GM19467 (cell line): ENCODE results near the gene GDPD1.
"Not testable (repeated sequence)": the region's sequence is repeated elsewhere in the genome, so short reads cannot be mapped to it uniquely, and the experiment has no call there.

Source experiments
- ATAC-seq: cut with Tn5 transposase; IDR thresholded peaks from one replicate; pipeline ENCODE4 v1.9.1; 2021; ENCODE audit warnings: mild to moderate bottlenecking, moderate library complexity; ENCODE audit not compliant: unreplicated experiment

GDPD1 gene

DNA sequence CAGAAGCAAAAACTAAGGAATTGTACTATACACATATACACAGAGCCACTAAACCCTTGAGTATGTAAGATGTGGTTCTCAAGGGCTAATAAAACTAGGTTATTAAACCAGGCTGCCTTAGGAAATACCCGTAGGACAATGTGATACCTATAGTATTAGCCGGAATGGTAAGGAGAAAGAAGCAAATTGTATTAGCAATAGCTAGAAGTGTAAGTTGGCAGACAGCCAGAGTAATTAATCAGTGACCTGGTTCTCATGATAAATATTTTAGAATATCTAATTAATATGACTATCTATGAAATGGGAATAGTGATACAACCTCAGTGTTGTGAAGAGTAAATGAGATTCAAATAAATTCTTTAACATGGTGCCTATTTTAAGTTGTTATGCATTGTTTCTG lies 18.6 kb downstream of the GDPD1 start:
- no peak for ATAC-seq

DNA sequence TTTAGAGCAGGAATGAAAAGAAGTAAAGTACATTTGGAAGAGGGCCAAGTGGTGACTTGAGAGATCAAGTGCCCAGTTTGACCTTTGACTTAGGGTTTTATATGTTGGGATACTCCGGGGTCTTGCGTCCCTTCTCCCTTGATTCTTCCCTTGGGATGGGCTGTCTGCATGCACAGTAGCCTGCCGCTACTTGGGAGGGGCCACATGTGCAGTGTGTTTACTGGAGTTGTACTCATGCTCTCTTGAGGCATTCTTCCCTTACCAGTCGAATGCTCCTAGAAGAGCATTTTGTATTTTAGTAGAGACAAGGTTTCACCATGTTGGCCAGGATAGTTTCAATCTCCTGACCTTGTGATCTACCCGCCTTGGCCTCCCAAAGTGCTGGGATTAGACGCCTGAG lies 23.8 kb downstream of the GDPD1 start:
- ATAC-seq, result no peak

DNA sequence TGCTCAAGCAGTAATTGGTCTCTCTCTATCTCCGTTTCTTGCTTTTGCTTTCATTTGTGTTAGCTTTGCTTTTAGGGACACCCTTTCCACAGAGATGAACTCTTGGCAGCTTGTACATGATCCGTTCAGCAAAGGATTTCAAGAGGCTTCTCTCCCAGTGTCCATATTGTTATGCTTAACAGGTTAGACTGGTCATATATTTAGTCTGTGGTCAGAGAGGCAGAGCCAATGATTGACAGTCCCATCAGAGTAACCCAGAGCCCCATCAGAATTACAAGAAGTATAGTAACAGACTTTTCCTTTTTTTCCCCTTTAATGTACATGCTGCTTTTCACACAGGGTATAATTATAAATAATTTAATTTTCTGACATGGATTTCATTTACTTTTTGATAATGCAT lies 34.4 kb downstream of the GDPD1 start:
- no peak for ATAC-seq

DNA sequence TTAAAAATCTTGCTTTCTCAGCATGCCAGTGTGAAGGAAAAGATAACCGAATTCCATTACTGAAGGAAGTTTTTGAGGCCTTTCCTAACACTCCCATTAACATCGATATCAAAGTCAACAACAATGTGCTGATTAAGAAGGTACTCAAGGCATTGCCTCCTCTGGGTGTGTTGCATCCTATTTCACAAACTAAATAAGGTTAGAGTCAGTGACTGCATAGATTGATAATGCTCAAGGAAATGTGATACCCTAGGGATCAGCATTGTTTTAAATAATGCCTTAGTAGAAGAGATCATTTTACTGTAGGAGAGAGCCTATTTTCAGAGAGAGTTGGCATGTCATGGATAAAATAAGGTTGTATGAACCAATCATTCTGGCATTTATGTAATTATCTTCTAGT lies 36.8 kb downstream of the GDPD1 start:
- ATAC-seq, result no peak

DNA sequence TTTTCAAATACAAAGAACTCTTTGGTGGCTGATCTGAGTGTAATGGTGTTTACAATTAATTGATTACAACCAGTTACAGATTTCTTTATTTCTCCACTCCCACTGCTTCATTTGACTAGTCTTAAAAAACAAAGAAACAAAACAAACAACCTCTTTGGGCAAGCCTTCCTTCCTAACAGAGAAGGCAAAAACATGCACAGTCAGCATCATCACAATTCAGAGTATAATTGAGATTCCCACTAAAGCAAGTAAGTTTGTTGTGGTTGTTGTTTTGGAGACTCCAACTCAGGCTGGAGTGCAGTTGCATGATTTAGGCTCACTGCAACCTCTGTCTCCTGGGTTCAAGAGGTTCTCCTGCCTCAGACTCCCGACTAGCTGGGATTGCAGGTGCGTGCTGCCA lies 40.4 kb downstream of the GDPD1 start:
- ATAC-seq, result no peak

DNA sequence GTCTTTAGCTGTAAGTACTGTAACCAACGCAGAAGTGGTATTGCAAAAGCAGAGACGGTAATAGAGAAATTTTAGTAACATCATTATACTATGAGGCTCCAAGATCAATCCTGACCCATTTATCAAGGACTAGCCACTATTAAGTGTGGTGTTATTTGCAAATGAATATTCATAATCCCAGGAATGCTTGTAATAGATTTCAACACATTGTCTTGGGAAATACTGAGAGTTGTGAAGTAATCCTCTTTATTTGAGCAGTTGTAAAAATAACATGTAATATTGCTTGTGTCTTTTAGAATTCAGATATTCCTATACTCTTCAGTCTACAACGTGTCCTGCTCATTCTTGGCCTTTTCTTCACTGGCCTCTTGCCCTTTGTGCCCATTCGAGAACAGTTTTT lies 46.4 kb downstream of the GDPD1 start:
- no peak for ATAC-seq

DNA sequence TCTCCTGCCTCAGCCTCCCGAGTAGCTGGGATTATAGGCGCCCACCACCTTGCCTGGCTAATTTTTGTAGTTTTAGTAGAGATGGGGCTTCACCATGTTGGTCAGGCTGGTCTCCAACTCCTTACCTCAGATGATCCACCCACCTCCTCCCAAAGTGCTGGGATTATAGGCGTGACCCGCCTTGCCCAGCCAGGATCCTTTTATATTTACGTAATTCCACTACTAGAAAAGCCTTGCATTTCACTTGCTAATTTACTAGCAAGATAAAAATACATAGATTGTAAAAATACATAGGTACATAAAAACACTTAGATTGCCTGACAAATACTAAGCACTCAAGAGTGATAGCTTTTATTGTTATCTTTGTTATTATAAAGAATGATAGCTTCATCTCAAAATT lies 47.5 kb downstream of the GDPD1 start:
- ATAC-seq, result no peak

DNA sequence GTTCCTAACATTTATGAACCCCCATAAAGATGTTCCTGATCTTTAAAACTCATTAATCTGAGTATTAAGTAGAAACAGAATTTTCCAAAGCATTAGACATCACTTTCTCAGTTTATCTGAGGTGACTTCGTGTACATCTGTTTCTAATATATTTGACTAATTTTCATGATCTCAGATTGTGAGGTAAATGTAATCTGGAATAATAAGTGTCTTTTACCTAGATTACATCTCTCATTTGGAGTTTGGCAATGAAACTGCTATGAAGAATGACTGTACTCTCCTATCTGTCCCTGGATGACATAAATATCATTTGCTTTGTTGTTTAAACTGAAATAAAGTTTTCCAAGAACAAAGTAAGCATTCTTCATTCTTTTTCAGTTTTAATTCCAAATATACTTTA lies 55.3 kb downstream of the GDPD1 start:
- ATAC-seq, result no peak

DNA sequence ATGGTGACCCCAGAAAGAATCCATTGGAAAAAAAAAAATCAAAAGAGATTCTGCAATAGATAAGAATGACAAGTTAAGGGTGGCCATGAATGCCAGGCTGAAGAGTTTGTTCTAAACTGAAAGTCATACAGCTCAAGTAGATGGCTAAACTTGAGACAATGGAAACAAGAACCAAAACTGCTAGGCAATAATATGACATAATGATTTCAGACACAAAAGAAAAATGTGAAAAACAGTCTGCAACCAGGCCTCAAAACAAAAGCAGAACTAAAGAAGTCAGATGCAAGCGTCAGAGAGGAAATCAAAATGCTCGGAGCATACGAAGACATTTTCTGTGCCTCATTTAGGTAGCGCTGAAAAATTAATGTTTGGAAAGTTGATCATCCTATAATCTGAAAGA lies 56.7 kb downstream of the GDPD1 start:
- no peak for ATAC-seq

DNA sequence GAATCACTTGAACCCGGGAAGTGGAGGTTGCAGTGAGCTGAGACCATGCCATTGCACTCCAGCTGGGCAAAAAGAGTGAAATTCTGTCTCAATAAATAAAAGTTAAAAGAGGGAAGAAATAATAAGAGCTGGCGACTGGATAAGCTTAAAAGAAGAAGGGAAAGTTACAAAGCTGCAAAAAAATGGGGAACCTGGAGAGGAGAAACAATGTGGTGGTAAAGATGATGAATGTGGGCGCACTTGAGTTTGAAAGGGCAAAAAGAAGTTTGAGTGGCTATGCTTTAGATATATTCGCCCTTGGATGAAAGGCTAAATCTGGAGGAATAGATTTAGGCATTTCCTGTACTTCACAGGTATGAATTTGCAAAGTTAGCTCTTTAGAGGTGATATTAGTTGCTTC lies 58.1 kb downstream of the GDPD1 start:
- no peak for ATAC-seq

DNA sequence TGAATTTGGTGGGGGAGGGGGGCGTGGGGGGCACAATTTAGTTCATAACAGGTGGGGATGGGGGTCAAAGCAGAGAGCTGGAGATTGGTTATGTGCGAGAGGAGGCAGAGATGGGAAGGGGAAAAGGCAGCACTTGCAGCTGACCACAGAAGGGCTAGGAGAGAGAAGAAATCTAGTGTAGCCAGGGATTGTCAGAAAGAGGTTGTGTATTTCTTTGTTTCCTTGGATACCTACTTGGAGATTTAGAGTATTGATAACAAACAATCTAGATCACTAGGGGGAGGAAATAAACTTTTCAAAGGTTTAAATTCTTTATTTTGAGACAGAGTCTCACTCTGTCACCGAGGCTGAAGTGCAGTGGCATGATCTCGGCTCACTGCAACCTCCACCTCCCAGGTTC lies 64.0 kb downstream of the GDPD1 start:
- ATAC-seq, result no peak

DNA sequence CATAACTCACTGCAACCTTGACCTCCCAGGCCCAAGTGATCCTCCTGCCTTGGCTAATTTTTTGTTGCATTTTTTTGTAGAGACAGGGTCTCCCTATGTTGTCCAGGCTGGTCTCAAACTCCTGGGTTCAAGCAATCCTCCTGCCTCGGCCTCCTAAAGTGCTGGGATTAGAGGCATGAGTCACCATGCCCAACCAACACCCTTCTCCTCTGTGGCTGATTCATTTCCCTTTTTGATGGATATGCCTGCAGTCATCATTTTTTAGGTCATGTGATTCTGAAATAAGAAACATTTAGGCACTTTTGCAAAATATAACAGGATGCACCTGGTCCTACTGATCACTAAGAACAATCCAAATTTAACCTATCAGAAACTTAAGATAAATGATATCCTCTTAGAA lies 67.1 kb downstream of the GDPD1 start:
- no peak for ATAC-seq

DNA sequence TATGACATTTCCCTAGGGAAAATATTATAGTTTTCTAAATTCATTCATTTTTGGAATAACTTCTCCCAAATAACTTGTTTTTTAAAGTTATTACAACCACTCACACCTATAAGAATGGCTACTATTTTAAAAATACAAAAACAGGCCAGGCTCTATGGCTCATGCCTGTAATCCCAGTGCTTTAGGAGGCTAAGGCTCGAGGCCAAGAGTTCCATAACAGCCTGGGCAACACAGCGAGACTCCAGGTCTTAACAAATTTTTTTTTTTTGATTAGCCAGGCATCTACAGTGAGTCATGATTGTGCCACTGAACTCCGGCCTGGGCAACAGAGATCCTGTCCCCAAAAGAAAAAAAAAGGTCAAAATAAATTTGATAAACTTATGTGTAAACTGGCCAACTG lies 67.6 kb downstream of the GDPD1 start:
- ATAC-seq, result no peak

DNA sequence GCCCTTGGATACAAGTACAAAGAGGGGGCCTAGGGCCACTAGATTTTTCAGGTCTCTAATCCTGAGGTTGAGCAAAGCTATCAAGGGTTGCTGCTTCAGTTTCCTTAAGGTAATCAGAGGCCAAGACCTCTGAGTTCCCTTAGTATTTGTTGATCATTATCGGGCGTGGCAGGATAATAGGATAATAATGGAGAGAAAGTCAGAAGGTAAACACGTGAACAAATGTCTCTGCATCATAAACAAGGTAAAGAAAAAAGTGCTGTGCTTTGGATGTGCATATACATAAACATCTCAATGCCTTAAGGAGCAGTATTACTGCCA lies 69.6 kb downstream of the GDPD1 start:
- no peak for ATAC-seq

DNA sequence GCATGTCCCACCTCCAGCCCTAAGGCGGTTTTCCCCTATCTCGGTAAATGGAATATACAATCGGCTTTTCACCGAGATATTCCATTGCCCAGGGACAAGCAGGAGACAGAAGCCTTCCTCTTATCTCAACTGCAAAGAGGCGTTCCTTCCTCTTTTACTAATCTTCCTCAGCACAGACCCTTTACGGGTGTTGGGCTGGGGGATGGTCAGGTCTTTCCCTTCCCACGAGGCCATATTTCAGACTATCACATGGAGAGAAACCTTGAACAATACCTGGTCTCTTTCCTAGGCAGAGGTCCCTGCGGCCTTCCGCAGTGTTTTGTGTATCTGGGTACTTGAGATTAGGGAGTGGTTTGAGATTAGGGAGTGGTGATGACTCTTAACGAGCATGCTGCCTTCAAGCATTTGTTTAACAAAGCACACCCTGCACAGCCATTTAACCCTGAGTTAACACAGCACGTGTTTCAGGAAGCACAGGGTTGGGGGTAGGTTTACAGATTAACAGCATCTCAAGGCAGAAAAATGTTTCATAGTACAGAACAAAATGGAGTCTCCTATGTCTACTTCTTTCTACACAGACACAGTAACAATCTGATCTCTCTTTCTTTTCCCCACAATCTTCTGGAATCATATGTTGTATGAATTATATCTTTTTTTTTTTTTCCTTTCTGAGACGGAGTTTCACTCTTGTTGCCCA lies 70.1 kb downstream of the GDPD1 start:
- ATAC-seq, result not testable (repeated sequence)

DNA sequence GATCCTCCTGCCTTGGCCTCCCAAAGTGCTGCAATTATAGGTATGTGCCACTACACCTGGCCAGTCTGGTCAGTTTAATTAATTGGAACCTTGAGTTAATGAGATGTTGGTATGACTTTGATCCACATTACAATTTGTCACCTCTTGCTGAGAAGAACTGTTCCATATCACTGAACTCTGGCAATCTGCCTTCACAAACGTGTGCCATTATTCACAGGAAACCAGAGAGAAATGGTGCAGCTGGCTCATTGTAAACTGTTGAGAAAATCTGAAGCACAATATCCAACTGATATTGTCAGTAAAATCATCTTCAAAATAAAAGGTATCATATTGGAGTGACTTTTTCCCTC lies 71.8 kb downstream of the GDPD1 start:
- no peak for ATAC-seq

DNA sequence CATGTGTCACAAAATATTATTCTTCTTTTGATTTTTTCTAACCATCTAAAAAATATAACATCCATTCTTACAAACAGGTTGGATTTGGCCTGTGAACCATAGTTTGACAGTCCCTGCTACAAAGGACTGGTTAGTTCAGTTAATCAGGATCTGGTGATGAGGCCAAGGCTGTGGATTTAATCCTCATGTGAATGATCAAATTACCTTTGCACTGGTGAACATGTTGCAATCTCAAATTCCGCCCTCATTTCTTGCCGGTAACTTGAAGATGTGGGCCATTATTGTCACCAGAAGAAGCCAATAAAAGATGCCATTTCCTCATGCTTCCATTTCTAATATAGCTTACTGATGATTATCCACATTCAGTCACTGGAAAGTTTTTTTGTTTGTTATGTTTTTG lies 75.9 kb downstream of the GDPD1 start:
- no peak for ATAC-seq

DNA sequence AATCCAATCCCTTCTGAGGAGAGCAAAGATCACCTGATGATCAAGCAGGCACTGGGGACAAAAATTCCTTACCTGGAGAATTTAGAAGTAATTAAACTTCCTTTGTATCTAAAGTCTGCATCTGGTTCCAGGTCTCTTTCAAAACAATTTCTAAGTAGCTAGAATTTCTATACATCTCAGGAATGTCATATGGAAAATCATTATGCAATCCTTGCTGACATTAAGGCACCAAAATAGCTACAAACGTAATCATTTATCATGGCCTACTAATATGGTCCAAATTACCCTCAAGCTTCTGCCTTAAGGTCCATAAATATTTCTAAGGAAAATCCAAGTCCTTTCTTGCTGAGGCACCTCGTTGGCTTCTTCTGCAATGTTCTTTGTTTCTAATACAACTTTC lies 78.2 kb downstream of the GDPD1 start:
- ATAC-seq, result no peak

DNA sequence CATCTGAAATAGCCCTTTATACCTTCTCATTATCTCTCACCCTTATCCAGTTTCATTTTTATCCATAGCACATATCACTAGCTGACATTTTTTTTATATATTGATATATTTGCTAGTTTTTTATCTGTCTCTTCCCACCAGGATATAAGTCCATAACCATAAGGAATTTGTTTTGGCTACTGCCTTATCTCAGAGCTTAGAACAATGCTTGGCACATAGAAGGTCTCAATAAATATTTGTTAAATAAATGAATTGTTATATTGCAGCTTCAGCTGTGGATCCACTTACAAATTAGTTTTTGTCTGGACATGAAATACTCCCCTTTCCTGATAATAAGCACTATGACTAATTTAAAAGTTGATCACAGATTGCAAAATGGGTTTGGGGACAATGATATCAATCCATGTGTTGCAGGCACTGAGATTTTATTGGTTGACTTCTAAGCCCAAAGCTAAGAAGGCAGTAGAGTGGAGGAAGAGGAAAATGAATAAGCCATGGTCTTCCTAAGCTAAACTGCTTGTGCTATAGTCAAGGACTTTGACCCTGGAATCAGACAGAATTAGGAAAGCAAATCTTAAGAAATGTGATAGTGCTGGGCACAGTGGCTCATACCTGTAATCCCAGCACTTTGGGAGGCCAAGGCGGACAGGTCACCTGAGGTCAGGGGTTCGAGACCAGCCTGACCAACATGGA lies 79.2 kb downstream of the GDPD1 start:
- no peak for ATAC-seq

DNA sequence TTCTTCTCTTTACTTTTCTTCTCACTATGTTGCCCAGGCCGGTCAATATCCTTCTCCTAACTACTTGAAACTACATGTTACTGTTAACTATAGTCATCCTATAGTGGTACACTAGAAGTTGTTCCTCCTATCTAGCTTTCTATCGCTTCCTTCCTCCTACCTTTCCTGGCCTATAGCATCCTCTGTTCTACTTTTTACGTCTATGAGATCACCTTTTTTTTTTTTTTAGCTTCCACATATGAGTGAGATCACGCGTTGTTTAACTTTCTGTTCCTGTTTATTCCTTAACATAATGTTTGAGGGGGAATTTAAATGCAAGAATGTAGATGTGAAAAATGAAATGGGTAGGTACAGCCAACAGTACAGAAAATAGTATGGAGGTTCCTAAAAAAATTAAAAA lies 80.6 kb downstream of the GDPD1 start:
- ATAC-seq, result no peak

DNA sequence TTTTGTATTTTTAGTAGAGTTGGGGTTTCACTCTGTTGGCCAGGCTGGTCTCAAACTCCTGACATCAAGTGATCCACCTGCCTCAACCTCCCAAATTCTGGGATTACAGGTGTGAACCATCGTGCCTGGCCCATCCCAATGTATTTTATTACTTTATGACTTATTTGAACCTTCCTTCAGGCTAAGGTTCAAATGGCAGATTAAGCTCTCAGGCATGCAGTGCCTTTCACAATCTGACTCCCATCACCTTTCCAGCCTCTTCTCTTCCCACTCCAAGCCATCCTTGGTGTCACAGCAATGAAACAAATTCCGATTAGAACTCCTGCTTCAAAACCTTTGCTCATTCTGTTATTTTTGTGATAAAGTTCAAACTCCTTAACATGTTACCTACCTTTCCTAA lies 84.5 kb downstream of the GDPD1 start:
- no peak for ATAC-seq

DNA sequence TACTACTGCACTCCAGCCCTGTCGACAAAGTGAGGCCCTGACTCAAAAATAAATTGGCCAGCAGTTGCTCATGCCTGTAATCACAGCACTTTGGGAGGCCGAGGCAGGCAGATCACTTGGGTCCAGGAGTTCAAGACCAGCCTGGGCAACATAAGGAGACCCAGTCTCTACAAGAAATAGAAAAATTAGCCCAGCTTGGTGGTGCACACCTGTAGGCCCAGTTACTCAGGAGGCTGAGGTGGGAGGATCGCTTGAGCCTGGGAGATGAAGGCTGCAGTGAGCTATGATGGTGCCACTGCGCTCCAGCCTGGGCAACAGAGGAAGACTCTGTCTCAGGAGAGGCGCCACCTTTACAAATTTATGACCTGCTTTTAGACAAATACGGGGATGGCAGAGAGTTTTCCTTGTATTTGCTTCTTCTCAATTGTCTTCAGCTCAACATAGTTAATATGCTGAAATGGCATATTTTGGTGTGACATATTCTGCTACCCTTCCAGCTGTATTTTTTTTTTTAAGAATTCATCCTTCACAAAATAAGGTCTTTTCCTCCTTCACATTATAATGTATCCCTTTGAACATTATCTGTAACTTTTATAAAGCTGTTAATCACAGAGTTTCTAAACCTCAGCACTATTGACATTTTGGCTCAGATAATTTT lies 90.1 kb downstream of the GDPD1 start:
- ATAC-seq, result no peak

DNA sequence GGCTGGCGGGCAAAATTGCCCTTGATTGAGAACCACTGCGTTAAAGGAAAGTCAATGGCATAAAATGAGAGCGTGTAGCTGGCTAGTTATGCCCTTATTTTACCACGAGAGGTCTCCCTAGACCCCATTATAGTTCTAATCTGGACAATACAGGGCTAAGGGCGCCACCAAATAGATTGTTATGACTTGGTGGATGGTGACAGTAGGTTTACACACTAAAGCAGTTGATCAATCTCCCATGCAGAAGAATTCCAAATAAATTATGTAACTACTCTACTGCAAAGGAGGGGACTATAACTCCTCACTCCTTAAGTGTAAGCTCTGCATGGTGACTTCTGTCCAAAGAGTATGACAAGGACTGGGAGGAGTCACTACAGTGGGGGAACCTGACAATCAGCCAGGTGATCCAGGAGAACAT lies 90.7 kb downstream of the GDPD1 start:
- ATAC-seq, result no peak
